Endometrial microvascular endothelial cells (primary cell): Measurements from ENCODE around the gene PIR. TPM values are rescaled to one million over a fixed set of nuclear protein-coding genes. Genes with fewer than 3 reads are reported as not detected.

ENCODE experiments used
- in situ Hi-C: cut with HindIII; loops from 2 replicates; pipeline ENCODE4 v1.10.0; 2017; ENCODE audit warnings: low sequenced_read_pairs, low pct_unique_long_range_greater_than_20kb; ENCODE audit errors: inconsistent ontology term
- total RNA-seq: library from RNA; depleted of rRNA; stranded (reverse); fragments of >200 nt; gene quantifications from one replicate; pipeline ENCODE4 v1.2.3, GENCODE V29; 2015; ENCODE audit errors: inconsistent ontology term

Gene PIR
- total RNA-seq, 1 donor from 2014 or later, result 121 TPM

GRCh38 chrX:15434205-15434604, 58.9 kb downstream of the PIR start:
- in situ Hi-C loops, result no loop called here

GRCh38 chrX:15430584-15430983, 62.5 kb downstream of the PIR start:
- in situ Hi-C loops, result no loop called here

- in situ Hi-C loops, result no loop called here
These were observed 63.1 kb downstream of the PIR start for GRCh38 chrX:15430076-15430475.

- in situ Hi-C loops, result no loop called here
These were observed 68.1 kb downstream of the PIR start for GRCh38 chrX:15425024-15425423.

- in situ Hi-C loops, result no loop called here
These were observed 74.4 kb downstream of the PIR start for GRCh38 chrX:15418707-15419181.

- in situ Hi-C loops, result no loop called here
These were observed 75.0 kb downstream of the PIR start for GRCh38 chrX:15418041-15418706.

- in situ Hi-C loops, result no loop called here
These were observed 76.8 kb downstream of the PIR start for GRCh38 chrX:15416133-15416993.

GRCh38 chrX:15413101-15413500, 80.0 kb downstream of the PIR start:
- in situ Hi-C loops, result no loop called here

GRCh38 chrX:15410947-15411346, 82.2 kb downstream of the PIR start:
- in situ Hi-C loops, result no loop called here

GRCh38 chrX:15410430-15410829, 82.7 kb downstream of the PIR start:
- in situ Hi-C loops, result no loop called here

- in situ Hi-C loops, result no loop called here
These were observed 87.3 kb downstream of the PIR start for GRCh38 chrX:15405846-15406245.

GRCh38 chrX:15404401-15405096, 88.6 kb downstream of the PIR start:
- in situ Hi-C loops, result no loop called here

GRCh38 chrX:15401378-15401777, 91.8 kb downstream of the PIR start:
- in situ Hi-C loops, result no loop called here

- in situ Hi-C loops, result no loop called here
These were observed 93.2 kb downstream of the PIR start for GRCh38 chrX:15399962-15400391.

- in situ Hi-C loops, result no loop called here
These were observed 94.3 kb downstream of the PIR start for GRCh38 chrX:15398874-15399273.

- in situ Hi-C loops, result no loop called here
These were observed 97.3 kb downstream of the PIR start for GRCh38 chrX:15395789-15396188.

- in situ Hi-C loops, result no loop called here
These were observed 101.3 kb downstream of the PIR start for GRCh38 chrX:15391850-15392249.

- in situ Hi-C loops, result no loop called here
These were observed 108.8 kb downstream of the PIR start, which contains the start of gene VEGFD for GRCh38 chrX:15384304-15384703. TSS of gene VEGFD (minus strand) at chrX:15384413. CDS start at chrX:15383946, 467 bp downstream.

- in situ Hi-C loops, result no loop called here
These were observed 110.3 kb downstream of the PIR start for GRCh38 chrX:15382813-15383212.
